ENCODE results near the gene MED12L. TPM values are rescaled to one million over a fixed set of nuclear protein-coding genes. Genes with fewer than 3 reads are reported as not detected.

MED12L gene
- total RNA-seq, 1 experiment from 2014 or later = 6.4 TPM

GRCh38 chr3:151268267-151269235, 183.1 kb downstream of the MED12L start (continued):
- TF ChIP-seq CTCF (IDR thresholded peaks at IDR 0.05 in 2 of 3, conservative IDR thresholded peaks at IDR 0.05 in 1 of 3; ENCODE audit: borderline replicate concordance in 1 of 3, insufficient read depth in 1 of 3, low read depth in 2 of 3, low read length in 2 of 3) (no peak), POLR2AphosphoS5 (IDR thresholded peaks at IDR 0.05; ENCODE audit: low read depth, low read length) (no peak), JUND (IDR thresholded peaks at IDR 0.05) (no peak), ELF1 (IDR thresholded peaks at IDR 0.05; ENCODE audit: borderline replicate concordance, low read depth) (no peak), TCF7L2 (IDR thresholded peaks at IDR 0.05; ENCODE audit: borderline replicate concordance, extremely low read depth, insufficient read depth, insufficient read length) (no peak), CEBPB (IDR thresholded peaks at IDR 0.05; ENCODE audit: low read depth) (no peak), SIN3A (IDR thresholded peaks at IDR 0.05; ENCODE audit: low read depth) (no peak), FOSL1 (IDR thresholded peaks at IDR 0.05; ENCODE audit: low read depth) (no peak)

- no peaks in the 10 kb centered on the region for H3K79me2 ChIP-seq (ENCODE audit: insufficient read depth, low read length)
- RAD21 ChIA-PET (ENCODE audit: low non-redundant PET in 1 of 2, low total read pairs in 2 of 2, uncharacterized antibody in 2 of 2, unreplicated experiment in 2 of 2) = no interaction called here
- POLR2A ChIA-PET = no interaction called here
Measured at GRCh38 chr3:151269631-151270030, 184.2 kb downstream of the MED12L start.

More at GRCh38 chr3:151269631-151270030, 184.2 kb downstream of the MED12L start:
- no peaks in the 10 kb centered on the region for H3K9me2 ChIP-seq (ENCODE audit: insufficient read depth)
- no peaks in the 10 kb centered on the region for H3K4me1 ChIP-seq (ENCODE audit: control insufficient read depth in 1 of 2, insufficient read depth in 2 of 2, low read length in 2 of 2)
- DNase-seq (ENCODE audit: low read depth, low spot score) (no peak), ATAC-seq (no peak)
- no peak overlapping the region for H3K9ac ChIP-seq (ENCODE audit: low read length)
- H3K9me3 ChIP-seq (ENCODE audit: control insufficient read depth in 1 of 2, insufficient read depth in 1 of 2, low read depth in 1 of 2, low read length in 2 of 2) = no peaks in the 10 kb centered on the region
- no peaks in the 10 kb centered on the region for H3K27me3 ChIP-seq (ENCODE audit: insufficient read depth, low read length)
- H3K36me3 ChIP-seq (ENCODE audit: control insufficient read depth in 1 of 2, insufficient read depth in 2 of 2, low read length in 2 of 2) = no peaks in the 10 kb centered on the region
- no peak overlapping the region for H2AFZ ChIP-seq (ENCODE audit: low read depth, low read length, poor library complexity, severe bottlenecking)
- H3K27ac ChIP-seq (ENCODE audit: low read depth, low read length) = no peak overlapping the region
- TF ChIP-seq SP1 (IDR thresholded peaks at IDR 0.05; ENCODE audit: low read depth) = no peak
- CTCF ChIA-PET = no interaction called here
- no peaks in the 10 kb centered on the region for H4K20me1 ChIP-seq (ENCODE audit: insufficient read depth)
- BruUV-seq (replicated peaks) = no TSS peak
- intact Hi-C loops (cut with micrococcal nuclease) = no loop called here
- H3K4me3 ChIP-seq (replicated peaks in 1 of 2; ENCODE audit: low read depth in 1 of 2, low read length in 2 of 2) = no peak overlapping the region
- H3K4me2 ChIP-seq (ENCODE audit: low read length) = no peak overlapping the region
